ENCODE results near the gene LKAAEAR1.
"Not testable (repeated sequence)": the region's sequence is repeated elsewhere in the genome, so short reads cannot be mapped to it uniquely, and the experiment has no call there.

GRCh38 chr20:64087226-64087825 lies 3.1 kb upstream of the LKAAEAR1 start:
- TF ChIP-seq SP1 (CRISPR knock-in tag; IDR thresholded peaks at IDR 0.05); LEF1 (IDR thresholded peaks at IDR 0.05); FOXP1 (CRISPR knock-in tag; IDR thresholded peaks at IDR 0.05): not testable (repeated sequence)

Measured in K562 (cell line).